ENCODE data around the gene IL13RA1. TPM values are rescaled to one million over a fixed set of nuclear protein-coding genes. Genes with fewer than 3 reads are reported as not detected.

The IL13RA1 gene
- total RNA-seq (10 to 100 TPM; 77.8 to 87.3 TPM), polyA plus RNA-seq (ENCODE audit: insufficient read length in 6 of 6) (10 to 100 TPM; 34.8 to 52.3 (median 41.6) TPM)
- long read RNA-seq, donor 1, full-length matches to known transcripts, result 8 of 8 reads
- long read RNA-seq, donor 1, partial matches to known transcripts, result 0 of 8 reads
- long read RNA-seq, donor 1, other reads (novel, unspliced or antisense), result 0 of 8 reads
- long read RNA-seq, donor 2, full-length matches to known transcripts, result 10 of 10 reads
- long read RNA-seq, donor 2, partial matches to known transcripts, result 0 of 10 reads
- long read RNA-seq, donor 2, other reads (novel, unspliced or antisense), result 0 of 10 reads
- long read RNA-seq, donor 3, full-length matches to known transcripts, result 2 of 2 reads
- long read RNA-seq, donor 3, partial matches to known transcripts, result 0 of 2 reads
- long read RNA-seq, donor 3, other reads (novel, unspliced or antisense), result 0 of 2 reads
- long read RNA-seq, donor 4, full-length matches to known transcripts, result 6 of 7 reads
- long read RNA-seq, donor 4, partial matches to known transcripts, result 0 of 7 reads
- long read RNA-seq, donor 4, other reads (novel, unspliced or antisense), result 1 of 7 reads
- long read RNA-seq, donor 5, full-length matches to known transcripts, result 8 of 8 reads
- long read RNA-seq, donor 5, partial matches to known transcripts, result 0 of 8 reads
- long read RNA-seq, donor 5, other reads (novel, unspliced or antisense), result 0 of 8 reads
- long read RNA-seq, donor 6, full-length matches to known transcripts, result 7 of 7 reads
- long read RNA-seq, donor 6, partial matches to known transcripts, result 0 of 7 reads
- long read RNA-seq, donor 6, other reads (novel, unspliced or antisense), result 0 of 7 reads
- long read RNA-seq, donor 7, full-length matches to known transcripts, result 5 of 5 reads
- long read RNA-seq, donor 7, partial matches to known transcripts, result 0 of 5 reads
- long read RNA-seq, donor 7, other reads (novel, unspliced or antisense), result 0 of 5 reads
- long read RNA-seq, donor 8, full-length matches to known transcripts, result 8 of 8 reads
- long read RNA-seq, donor 8, partial matches to known transcripts, result 0 of 8 reads
- long read RNA-seq, donor 8, other reads (novel, unspliced or antisense), result 0 of 8 reads
- long read RNA-seq, donor 9, result 0 reads
- long read RNA-seq, donor 10, full-length matches to known transcripts, result 3 of 9 reads
- long read RNA-seq, donor 10, partial matches to known transcripts, result 2 of 9 reads
- long read RNA-seq, donor 10, other reads (novel, unspliced or antisense), result 4 of 9 reads
- long read RNA-seq, donor 11, full-length matches to known transcripts, result 4 of 4 reads
- long read RNA-seq, donor 11, partial matches to known transcripts, result 0 of 4 reads
- long read RNA-seq, donor 11, other reads (novel, unspliced or antisense), result 0 of 4 reads
- long read RNA-seq, donor 12, full-length matches to known transcripts, result 4 of 4 reads
- long read RNA-seq, donor 12, partial matches to known transcripts, result 0 of 4 reads
- long read RNA-seq, donor 12, other reads (novel, unspliced or antisense), result 0 of 4 reads

DNA sequence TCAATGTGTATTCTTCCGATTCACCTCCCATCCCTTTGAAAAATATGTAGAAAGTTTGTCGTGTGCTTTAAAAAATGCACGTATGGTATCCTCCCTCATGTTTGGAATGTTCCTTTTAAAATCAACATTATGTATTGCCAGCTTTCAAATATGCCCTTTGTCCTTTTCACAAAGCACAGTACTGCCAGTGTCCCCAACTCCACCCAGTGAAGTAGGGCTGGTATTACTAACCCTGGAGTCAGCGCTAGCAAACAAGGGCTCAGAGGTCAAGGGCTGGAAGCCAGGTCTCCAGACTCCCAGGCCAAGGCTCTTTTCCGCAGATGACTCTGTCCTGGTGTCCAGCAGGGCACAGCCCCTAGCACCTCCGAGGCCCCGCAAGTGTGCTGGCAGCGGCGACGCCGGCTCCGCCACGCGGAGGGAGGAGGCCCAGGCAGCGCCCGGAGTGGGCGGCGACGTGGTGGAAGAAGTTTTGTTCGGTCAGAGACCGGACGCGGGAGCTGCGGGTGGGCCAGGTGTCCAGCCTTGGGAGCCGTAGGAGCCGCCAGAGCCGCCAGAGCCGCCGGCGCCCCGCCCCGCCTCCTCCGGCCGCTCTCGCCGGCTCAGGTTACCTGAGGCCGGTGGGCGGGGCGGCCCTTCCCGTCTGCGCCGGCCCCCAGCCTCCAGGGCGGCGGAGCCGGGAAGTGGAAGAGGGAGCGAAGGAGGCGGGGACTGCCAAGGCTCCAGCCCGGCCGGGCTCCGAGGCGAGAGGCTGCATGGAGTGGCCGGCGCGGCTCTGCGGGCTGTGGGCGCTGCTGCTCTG is at the start of gene IL13RA1:
IL13RA1 (plus strand) TSS at position 720 of the 799 bp plus-strand sequence; CDS start at position 753, 33 bp downstream.
- intact Hi-C loops (cut with DNase I), result no loop called here
- ATAC-seq, result peak; percentile 92
- TF ChIP-seq, protein P1, sequence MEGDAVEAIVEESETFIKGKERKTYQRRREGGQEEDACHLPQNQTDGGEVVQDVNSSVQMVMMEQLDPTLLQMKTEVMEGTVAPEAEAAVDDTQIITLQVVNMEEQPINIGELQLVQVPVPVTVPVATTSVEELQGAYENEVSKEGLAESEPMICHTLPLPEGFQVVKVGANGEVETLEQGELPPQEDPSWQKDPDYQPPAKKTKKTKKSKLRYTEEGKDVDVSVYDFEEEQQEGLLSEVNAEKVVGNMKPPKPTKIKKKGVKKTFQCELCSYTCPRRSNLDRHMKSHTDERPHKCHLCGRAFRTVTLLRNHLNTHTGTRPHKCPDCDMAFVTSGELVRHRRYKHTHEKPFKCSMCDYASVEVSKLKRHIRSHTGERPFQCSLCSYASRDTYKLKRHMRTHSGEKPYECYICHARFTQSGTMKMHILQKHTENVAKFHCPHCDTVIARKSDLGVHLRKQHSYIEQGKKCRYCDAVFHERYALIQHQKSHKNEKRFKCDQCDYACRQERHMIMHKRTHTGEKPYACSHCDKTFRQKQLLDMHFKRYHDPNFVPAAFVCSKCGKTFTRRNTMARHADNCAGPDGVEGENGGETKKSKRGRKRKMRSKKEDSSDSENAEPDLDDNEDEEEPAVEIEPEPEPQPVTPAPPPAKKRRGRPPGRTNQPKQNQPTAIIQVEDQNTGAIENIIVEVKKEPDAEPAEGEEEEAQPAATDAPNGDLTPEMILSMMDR (IDR thresholded peaks at IDR 0.05), result no peak

DNA sequence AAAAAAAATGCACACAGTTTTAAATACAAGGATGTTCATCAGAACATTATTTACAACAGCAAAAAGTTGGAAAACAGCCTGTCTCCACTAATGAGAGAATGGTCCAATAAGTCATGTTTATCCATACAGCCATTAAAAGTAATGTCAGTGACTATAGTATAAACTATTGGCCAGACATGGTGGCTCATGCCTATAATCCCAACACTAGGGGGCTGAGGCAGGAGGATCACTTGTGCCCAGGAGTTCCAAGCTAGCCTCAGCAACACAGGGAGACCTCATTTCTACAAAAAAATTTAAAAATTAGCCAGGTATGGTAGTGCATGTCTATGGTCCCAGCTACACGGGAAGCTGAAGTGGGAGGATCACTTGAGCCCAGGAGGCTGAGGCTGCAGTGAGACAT is 48.1 kb upstream of the IL13RA1 start:
- H3K9me3 ChIP-seq, result no peaks in the 10 kb centered on the region
- TF ChIP-seq, protein P1 (IDR thresholded peaks at IDR 0.05), result no peak
- intact Hi-C loops (cut with DNase I), result no loop called here
- no peak overlapping the region for H3K27ac ChIP-seq
- H3K36me3 ChIP-seq, result peaks cover 0 to 7% of the 10 kb centered on the region in 2 donors
- ATAC-seq (no peak), DNase-seq (no peak)
- no peaks in the 10 kb centered on the region for H3K27me3 ChIP-seq
- no peak overlapping the region for H3K4me3 ChIP-seq
- H3K4me1 ChIP-seq, result no peaks in the 10 kb centered on the region

More for the DNA sequence above, at the start of gene IL13RA1:
- no peaks in the 10 kb centered on the region for H3K9me3 ChIP-seq
- peak within 1 kb of the TSS; percentile 49 to 55 for H3K4me3 ChIP-seq
- peaks cover 3 to 62% of the 10 kb centered on the region in 2 donors for H3K4me1 ChIP-seq
- H3K27ac ChIP-seq, result peak within 1 kb of the TSS; percentile 88 to 90
- no peaks in the 10 kb centered on the region for H3K36me3 ChIP-seq
- H3K27me3 ChIP-seq, result no peaks in the 10 kb centered on the region
- peak; percentile 59 to 93 (median 84) for DNase-seq

DNA sequence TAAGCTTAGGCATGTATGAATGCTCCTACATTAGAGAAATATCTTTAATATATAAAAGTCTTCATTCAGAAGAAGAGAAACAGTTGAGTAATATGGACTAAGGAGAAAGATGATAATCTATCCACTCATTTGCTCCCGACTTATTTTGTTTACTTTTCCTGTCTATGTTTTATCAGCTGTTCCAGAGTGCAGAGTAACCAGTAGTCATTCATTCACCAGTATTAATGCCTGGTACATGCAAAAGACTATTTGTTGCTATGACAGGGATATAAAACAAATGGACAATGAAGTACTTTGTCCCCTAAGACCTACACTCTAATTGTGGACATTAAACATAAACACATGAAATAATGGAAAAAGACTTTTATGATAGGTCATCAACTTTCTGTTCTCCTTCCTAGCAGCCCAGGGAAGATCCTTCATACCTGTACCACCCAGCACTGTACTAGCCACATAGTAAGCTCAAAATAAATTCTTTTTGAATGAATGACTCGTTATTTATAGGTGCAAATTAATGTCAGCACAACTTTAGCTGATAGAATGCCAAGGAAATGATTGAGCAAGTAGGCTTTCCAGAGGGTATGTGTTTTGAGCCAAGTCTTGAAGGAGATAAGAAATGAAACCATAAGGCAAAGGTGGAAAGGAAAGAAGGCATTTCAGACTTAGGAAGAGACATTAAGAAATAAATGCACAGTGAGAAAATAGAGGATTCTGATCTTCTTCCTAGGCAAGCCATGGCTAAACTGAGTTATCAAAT is 45.0 kb upstream of the IL13RA1 start:
- ATAC-seq (no peak), DNase-seq (no peak)
- intact Hi-C loops (cut with DNase I), result no loop called here
- TF ChIP-seq, protein P1 (IDR thresholded peaks at IDR 0.05), result no peak
- H3K27ac ChIP-seq, result no peak overlapping the region
- peaks cover 0 to 7% of the 10 kb centered on the region in 2 donors for H3K36me3 ChIP-seq
- no peaks in the 10 kb centered on the region for H3K9me3 ChIP-seq
- H3K4me1 ChIP-seq, result no peaks in the 10 kb centered on the region
- no peaks in the 10 kb centered on the region for H3K27me3 ChIP-seq
- no peak overlapping the region for H3K4me3 ChIP-seq

DNA sequence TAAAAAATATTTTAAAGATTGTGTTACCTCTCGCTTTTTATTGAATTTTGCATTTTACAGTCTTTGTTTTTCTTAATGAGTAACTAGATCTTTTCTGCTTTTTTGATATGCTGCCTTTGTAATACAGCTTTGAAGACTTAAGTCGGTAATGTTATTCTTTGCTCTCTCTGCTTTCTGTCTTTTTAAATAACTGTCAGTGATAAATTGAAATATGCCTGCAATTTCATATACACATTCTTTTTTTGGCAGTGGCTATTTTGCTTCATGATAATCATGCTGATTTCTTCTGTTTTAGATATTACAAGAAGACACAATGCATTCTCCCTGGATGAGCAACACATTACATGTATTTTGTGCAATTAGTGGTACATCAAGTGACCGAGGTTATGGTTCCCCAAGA is 42.0 kb upstream of the IL13RA1 start:
- ATAC-seq, result no peak
- TF ChIP-seq, protein P1 (IDR thresholded peaks at IDR 0.05), result no peak
- intact Hi-C loops (cut with DNase I), result no loop called here

More for the DNA sequence above, 42.0 kb upstream of the IL13RA1 start:
- Histone ChIP-seq H3K36me3 (peaks cover 0 to 6% of the 10 kb centered on the region in 2 donors), H3K27me3 (no peaks in the 10 kb centered on the region), H3K9me3 (no peaks in the 10 kb centered on the region), H3K27ac (no peak overlapping the region), H3K4me3 (no peak overlapping the region), H3K4me1 (no peaks in the 10 kb centered on the region)
- no peak for DNase-seq

Measured in left lung (tissue), 14 donors.